Thyroid gland (tissue), 4 donors: ENCODE data around the gene PANK2. TPM values are rescaled to one million over a fixed set of nuclear protein-coding genes. Genes with fewer than 3 reads are reported as not detected.
"Not testable (repeated sequence)": the region's sequence is repeated elsewhere in the genome, so short reads cannot be mapped to it uniquely, and the experiment has no call there.

ENCODE experiments used
- DNase-seq, 2 donors: peaks; one replicate each; pipeline ENCODE4 v3.0.0-alpha.2; 2019
- H3K27ac ChIP-seq, 3 donors: fragments of 200-600 bp; sonication (generic); 1 replicate in 2 of 3; 2 replicates in 1 of 3; pipeline ENCODE4 v1.5.1; 2016 to 2019; ENCODE audit warnings: mild to moderate bottlenecking in 1 of 3, moderate library complexity in 1 of 3
- H3K27me3 ChIP-seq: fragments of 200-600 bp; sonication (generic); one replicate; pipeline ENCODE4 v1.5.1; 2019
- H3K36me3 ChIP-seq, 2 donors: fragments of 200-600 bp; sonication (generic); one replicate each; pipeline ENCODE4 v1.5.1; 2016 to 2019
- H3K4me1 ChIP-seq, 2 donors: fragments of 200-600 bp; sonication (generic); one replicate each; pipeline ENCODE4 v1.5.1; 2017 to 2019
- H3K4me3 ChIP-seq, 3 donors: fragments of 200-600 bp; sonication (generic); replicated peaks in 1 of 3; 1 replicate in 2 of 3; 2 replicates in 1 of 3; pipeline ENCODE4 v1.5.1; 2016; ENCODE audit warnings: mild to moderate bottlenecking in 1 of 3
- H3K9me3 ChIP-seq: fragments of 200-600 bp; sonication (generic); one replicate; pipeline ENCODE4 v1.5.1; 2017
- POLR2A ChIP-seq, 2 donors: fragments of 450-650 bp; IDR thresholded peaks; one replicate each; pipeline ENCODE4 v1.6.1; 2017; ENCODE audit warnings: antibody characterized with exemption in 2 of 2, mild to moderate bottlenecking in 2 of 2, moderate library complexity in 1 of 2
- WGBS, 2 donors: methylation state at CpG; one replicate each; pipeline ENCODE4 v1.1.5; 2017; 5-methylcytosine and 5-hydroxymethylcytosine counted together
- intact Hi-C: fragments of 100-400 bp; cut with DNase I; formaldehyde crosslinking; loops from one replicate; pipeline ENCODE4 v1.15.1; 2023
- total RNA-seq, 4 donors: library from RNA; depleted of rRNA; stranded (reverse); fragments of >200 nt; gene quantifications; one replicate each; pipeline ENCODE4 v1.2.3, GENCODE V29; 2016
- TF ChIP-seq, protein P1 (sequence below), 6 experiments: fragments of 200-600 bp in 3 of 6; fragments of 450-650 bp in 3 of 6; sonication (generic) in 3 of 6; IDR thresholded peaks; one replicate each; pipeline ENCODE4 v1.5.1; 2016 to 2019; ENCODE audit warnings: antibody characterized with exemption in 6 of 6, mild to moderate bottlenecking in 2 of 6, inconsistent platforms in 1 of 6, moderate library complexity in 1 of 6

Gene PANK2
- total RNA-seq, 4 donors from 2014 or later: 52.3 to 63.4 (median 61.4) TPM

DNA sequence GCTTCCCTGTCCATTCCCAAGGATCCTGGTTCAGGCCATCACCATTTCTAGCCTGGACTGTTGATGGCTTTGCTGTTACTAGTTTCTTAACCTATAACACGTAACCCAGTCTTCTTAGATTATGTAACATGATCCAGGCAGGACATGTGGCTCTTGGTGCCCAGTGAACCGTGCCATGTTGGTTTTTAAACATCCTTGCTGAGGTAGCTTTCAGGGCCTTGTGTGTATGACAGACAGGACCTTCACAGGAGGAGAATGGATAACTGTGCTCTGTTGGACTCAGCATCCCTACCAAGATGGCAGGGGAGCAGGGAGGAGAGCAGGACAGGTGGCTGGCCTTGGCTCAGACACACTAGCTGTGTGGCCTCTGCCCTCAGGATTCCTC is 46.8 kb downstream of the PANK2 start:
- Histone ChIP-seq H3K27ac (peak overlapping the region; percentile 79 to 86 (median 81)), H3K9me3 (no peaks in the 10 kb centered on the region), H3K36me3 (no peaks in the 10 kb centered on the region), H3K4me1 (peaks cover 38 to 52% of the 10 kb centered on the region in 2 donors), H3K27me3 (no peaks in the 10 kb centered on the region), H3K4me3 (no peak overlapping the region)
- intact Hi-C loops: no loop called here
- peak; percentile 81 to 83 for DNase-seq
- 29 to 61% methylated on average over 2 of the region's 2 CpGs for WGBS, 2 donors
- TF ChIP-seq, protein P1, sequence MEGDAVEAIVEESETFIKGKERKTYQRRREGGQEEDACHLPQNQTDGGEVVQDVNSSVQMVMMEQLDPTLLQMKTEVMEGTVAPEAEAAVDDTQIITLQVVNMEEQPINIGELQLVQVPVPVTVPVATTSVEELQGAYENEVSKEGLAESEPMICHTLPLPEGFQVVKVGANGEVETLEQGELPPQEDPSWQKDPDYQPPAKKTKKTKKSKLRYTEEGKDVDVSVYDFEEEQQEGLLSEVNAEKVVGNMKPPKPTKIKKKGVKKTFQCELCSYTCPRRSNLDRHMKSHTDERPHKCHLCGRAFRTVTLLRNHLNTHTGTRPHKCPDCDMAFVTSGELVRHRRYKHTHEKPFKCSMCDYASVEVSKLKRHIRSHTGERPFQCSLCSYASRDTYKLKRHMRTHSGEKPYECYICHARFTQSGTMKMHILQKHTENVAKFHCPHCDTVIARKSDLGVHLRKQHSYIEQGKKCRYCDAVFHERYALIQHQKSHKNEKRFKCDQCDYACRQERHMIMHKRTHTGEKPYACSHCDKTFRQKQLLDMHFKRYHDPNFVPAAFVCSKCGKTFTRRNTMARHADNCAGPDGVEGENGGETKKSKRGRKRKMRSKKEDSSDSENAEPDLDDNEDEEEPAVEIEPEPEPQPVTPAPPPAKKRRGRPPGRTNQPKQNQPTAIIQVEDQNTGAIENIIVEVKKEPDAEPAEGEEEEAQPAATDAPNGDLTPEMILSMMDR (IDR thresholded peaks at IDR 0.05): no peak
- TF ChIP-seq POLR2A (IDR thresholded peaks at IDR 0.05): no peak

DNA sequence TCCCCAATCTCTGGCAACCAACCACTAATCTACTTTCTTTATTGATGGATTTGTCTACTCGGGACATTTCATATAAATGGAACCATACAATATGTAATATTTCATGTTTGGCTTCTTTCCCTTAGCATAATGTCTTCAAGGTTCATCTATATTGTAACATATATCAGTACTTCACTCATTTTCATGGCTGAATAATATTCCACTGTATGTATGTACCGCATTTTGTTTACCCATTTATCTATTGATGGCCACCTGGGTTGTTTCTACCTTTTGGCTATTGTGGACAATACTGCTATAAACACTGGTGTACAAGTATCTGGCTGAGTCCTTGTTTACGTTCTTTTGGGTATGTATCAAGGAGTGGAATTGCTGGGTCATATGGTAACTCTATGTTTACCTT is 48.4 kb downstream of the PANK2 start:
- 94 to 97% methylated on average over 3 of the region's 3 CpGs for WGBS, 2 donors
- peaks cover 23 to 35% of the 10 kb centered on the region in 2 donors for H3K4me1 ChIP-seq
- H3K36me3 ChIP-seq: no peaks in the 10 kb centered on the region
- no peak overlapping the region for H3K27ac ChIP-seq
- DNase-seq: no peak
- intact Hi-C loops: no loop called here
- no peak for TF ChIP-seq POLR2A (IDR thresholded peaks at IDR 0.05)
- TF ChIP-seq, protein P1 (IDR thresholded peaks at IDR 0.05): no peak
- no peaks in the 10 kb centered on the region for H3K27me3 ChIP-seq
- H3K4me3 ChIP-seq: no peak overlapping the region
- no peaks in the 10 kb centered on the region for H3K9me3 ChIP-seq

DNA sequence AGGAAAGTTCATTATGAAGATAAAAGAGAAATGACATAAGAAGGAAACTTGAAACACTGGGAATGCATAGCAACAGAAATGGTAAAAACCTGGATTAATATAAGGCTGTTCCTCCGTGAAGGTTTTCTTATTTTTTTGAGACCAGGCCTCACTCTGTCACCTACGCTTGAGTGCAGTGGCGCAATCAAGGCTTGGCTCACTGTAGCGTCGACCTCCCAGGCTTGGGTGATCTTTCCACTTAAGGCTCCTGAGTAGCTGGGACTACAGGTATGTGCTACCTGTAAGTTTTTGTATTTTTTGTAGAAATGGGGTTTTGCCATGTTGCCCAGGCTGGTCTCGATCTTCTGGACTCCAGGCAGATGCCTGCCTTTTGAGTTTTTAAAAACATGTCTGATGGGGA is 51.7 kb downstream of the PANK2 start:
- DNase-seq: peak; percentile 58 to 69
- intact Hi-C loops: no loop called here
- Histone ChIP-seq H3K27me3 (no peaks in the 10 kb centered on the region), H3K9me3 (no peaks in the 10 kb centered on the region), H3K4me3 (no peak overlapping the region), H3K4me1 (peaks cover 5 to 7% of the 10 kb centered on the region in 2 donors), H3K36me3 (no peaks in the 10 kb centered on the region), H3K27ac (peak overlapping the region in 1 of 3 donors; percentile 21)
- 42 to 57% methylated on average over 6 of the region's 6 CpGs for WGBS, 2 donors
- no peak for TF ChIP-seq POLR2A (IDR thresholded peaks at IDR 0.05)
- TF ChIP-seq, protein P1 (IDR thresholded peaks at IDR 0.05): no peak

DNA sequence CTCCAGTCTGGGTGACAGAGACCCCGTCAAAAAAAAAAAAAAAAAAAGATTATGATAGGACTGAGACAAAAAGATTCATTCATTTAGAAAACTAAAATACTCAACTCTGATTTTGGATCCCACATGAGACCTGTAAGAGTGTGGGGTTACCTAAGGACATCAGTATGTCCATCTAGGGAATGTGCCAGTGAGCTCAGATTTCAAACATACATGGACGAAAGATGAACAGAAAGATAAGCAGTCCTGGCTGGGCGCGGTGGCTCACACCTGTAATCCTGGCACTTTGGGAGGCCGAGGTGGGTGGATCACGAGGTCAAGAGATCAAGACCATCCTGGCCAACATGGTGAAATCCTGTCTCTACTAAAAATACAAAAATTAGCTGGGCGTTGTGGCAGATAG is 57.5 kb downstream of the PANK2 start:
- H3K4me1 ChIP-seq, H3K9me3 ChIP-seq, H3K4me3 ChIP-seq, H3K36me3 ChIP-seq, H3K27ac ChIP-seq, intact Hi-C loops, H3K27me3 ChIP-seq, DNase-seq: not testable (repeated sequence)
- 94 to 95% methylated on average over 7 of the region's 7 CpGs for WGBS, 2 donors

DNA sequence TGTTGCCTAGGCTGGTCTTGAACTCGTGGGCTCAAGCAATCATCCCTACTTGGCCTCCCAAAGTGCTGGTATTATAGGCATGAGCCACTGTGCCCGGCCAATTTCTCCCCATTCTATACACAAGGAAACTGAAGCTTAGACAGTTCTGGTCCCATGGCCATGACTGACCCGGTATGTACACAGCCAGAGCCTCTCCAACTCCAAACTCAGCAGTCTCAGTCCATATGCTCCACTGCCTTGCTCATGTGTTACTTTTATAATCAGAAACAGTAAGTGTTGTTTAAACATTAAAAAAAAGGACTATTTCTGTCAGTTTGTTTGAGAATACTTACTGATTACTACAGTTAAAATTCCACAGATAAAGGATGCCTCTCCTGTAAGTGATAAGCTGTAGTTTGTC is 75.5 kb downstream of the PANK2 start:
- Histone ChIP-seq H3K4me1 (no peaks in the 10 kb centered on the region), H3K27me3 (no peaks in the 10 kb centered on the region), H3K4me3 (no peak overlapping the region), H3K36me3 (no peaks in the 10 kb centered on the region), H3K9me3 (no peaks in the 10 kb centered on the region), H3K27ac (no peak overlapping the region)
- no peak for TF ChIP-seq POLR2A (IDR thresholded peaks at IDR 0.05)
- TF ChIP-seq, protein P1 (IDR thresholded peaks at IDR 0.05): no peak
- intact Hi-C loops: no loop called here
- DNase-seq: no peak
- WGBS, 2 donors: 74 to 76% methylated on average over 3 of the region's 3 CpGs

DNA sequence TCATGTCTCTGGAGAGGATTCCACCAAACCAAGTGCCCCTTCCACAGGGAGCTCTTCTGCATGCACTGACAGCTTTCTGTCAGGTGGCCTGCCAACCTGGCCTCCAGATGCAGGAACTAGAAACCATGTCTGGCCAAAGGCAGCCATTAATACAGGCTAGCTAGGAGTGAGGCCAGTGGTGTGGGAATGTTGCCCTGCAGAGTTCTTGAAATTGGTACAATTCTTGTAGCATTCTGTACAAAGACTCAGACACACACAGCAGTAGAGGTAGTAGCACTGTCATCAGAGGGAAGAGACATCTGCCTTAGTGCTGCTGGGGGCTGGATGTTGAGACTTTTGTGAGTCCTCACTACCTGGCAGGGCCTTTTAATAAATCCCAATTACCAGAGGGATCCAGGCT is 77.4 kb downstream of the PANK2 start:
- no peaks in the 10 kb centered on the region for H3K4me1 ChIP-seq
- H3K4me3 ChIP-seq: no peak overlapping the region
- intact Hi-C loops: no loop called here
- no peak overlapping the region for H3K27ac ChIP-seq
- H3K9me3 ChIP-seq: no peaks in the 10 kb centered on the region
- peak in 1 of 2 donors; percentile 5 for DNase-seq
- TF ChIP-seq, protein P1 (IDR thresholded peaks at IDR 0.05): no peak
- TF ChIP-seq POLR2A (IDR thresholded peaks at IDR 0.05): no peak
- no peaks in the 10 kb centered on the region for H3K27me3 ChIP-seq
- H3K36me3 ChIP-seq: no peaks in the 10 kb centered on the region
